Liver (tissue), 9 donors: Measurements from ENCODE around the gene PHF21B. TPM values are rescaled to one million over a fixed set of nuclear protein-coding genes. Genes with fewer than 3 reads are reported as not detected.

Source experiments
- DNase-seq: peaks from one replicate; pipeline ENCODE4 v3.0.0-alpha.2; 2017; ENCODE audit warnings: low spot score
- H3K27ac ChIP-seq, 2 donors: one replicate each; pipeline ENCODE4 v1.7.0; 2013; ENCODE audit warnings: inconsistent platforms in 2 of 2, low read length in 2 of 2, control low read depth in 1 of 2, low read depth in 1 of 2, mild to moderate bottlenecking in 1 of 2
- H3K27me3 ChIP-seq, 4 donors: one replicate each; pipeline versions ENCODE4 v1.6.1 to v1.7.0; 2013; ENCODE audit warnings: low read length in 3 of 4, inconsistent platforms in 1 of 4, mild to moderate bottlenecking in 1 of 4, moderate library complexity in 1 of 4; ENCODE audit not compliant: control insufficient read depth in 4 of 4, insufficient read depth in 4 of 4
- H3K36me3 ChIP-seq, 4 donors: one replicate each; pipeline versions ENCODE4 v1.6.1 to v1.7.0; 2013; ENCODE audit warnings: low read length in 3 of 4, mild to moderate bottlenecking in 3 of 4, low read depth in 1 of 4, moderate library complexity in 1 of 4; ENCODE audit not compliant: control insufficient read depth in 4 of 4, insufficient read depth in 3 of 4
- H3K4me1 ChIP-seq, 4 donors: one replicate each; pipeline versions ENCODE4 v1.6.1 to v1.7.0; 2013; ENCODE audit warnings: low read length in 3 of 4, mild to moderate bottlenecking in 3 of 4, moderate library complexity in 1 of 4; ENCODE audit not compliant: control insufficient read depth in 4 of 4, insufficient read depth in 4 of 4
- H3K4me3 ChIP-seq, 3 donors: one replicate each; pipeline versions ENCODE4 v1.6.1 to v1.7.0; 2013; ENCODE audit warnings: low read length in 3 of 3, control low read depth in 1 of 3, low read depth in 1 of 3, mild to moderate bottlenecking in 1 of 3
- H3K9ac ChIP-seq, 2 donors: one replicate each; pipeline ENCODE4 v1.7.0; 2013; ENCODE audit warnings: low read length in 2 of 2, mild to moderate bottlenecking in 2 of 2, moderate library complexity in 2 of 2, control low read depth in 1 of 2, low read depth in 1 of 2
- H3K9me3 ChIP-seq, 4 donors: one replicate each; pipeline versions ENCODE4 v1.6.1 to v1.7.0; 2013; ENCODE audit warnings: low read length in 3 of 4; ENCODE audit not compliant: control insufficient read depth in 4 of 4
- ATF3 ChIP-seq: IDR thresholded peaks from 2 replicates; pipeline ENCODE4 v1.6.1; 2016; ENCODE audit warnings: antibody characterized with exemption
- CTCF ChIP-seq: fragments of 150-350 bp; IDR thresholded peaks from 2 replicates; pipeline ENCODE4 v1.5.1; 2017; ENCODE audit warnings: improper control_type of control experiment, low read depth, low read length; ENCODE audit not compliant: missing input control
- EGR1 ChIP-seq, 2 donors: IDR thresholded peaks; 2 replicates each; pipeline ENCODE4 v1.6.1; 2016 to 2018; ENCODE audit warnings: antibody characterized with exemption in 2 of 2, low read depth in 2 of 2
- FOXA1 ChIP-seq: IDR thresholded peaks from 2 replicates; pipeline ENCODE4 v1.6.1; 2016; ENCODE audit warnings: antibody characterized with exemption
- FOXA2 ChIP-seq: IDR thresholded peaks from 2 replicates; pipeline ENCODE4 v1.6.1; 2016; ENCODE audit warnings: antibody characterized with exemption
- HNF4G ChIP-seq: IDR thresholded peaks from 2 replicates; pipeline ENCODE4 v1.6.1; 2016; ENCODE audit warnings: antibody characterized with exemption
- JUND ChIP-seq, 2 donors: IDR thresholded peaks; 2 replicates each; pipeline ENCODE4 v1.6.1; 2016; ENCODE audit warnings: antibody characterized with exemption in 2 of 2
- MAX ChIP-seq: IDR thresholded peaks from 2 replicates; pipeline ENCODE4 v1.6.1; 2016; ENCODE audit warnings: antibody characterized with exemption
- NR2F2 ChIP-seq: IDR thresholded peaks from 2 replicates; pipeline ENCODE4 v1.6.1; 2016; ENCODE audit warnings: antibody characterized with exemption
- RAD21 ChIP-seq, 2 donors: IDR thresholded peaks; 2 replicates each; pipeline ENCODE4 v1.6.1; 2016; ENCODE audit warnings: antibody characterized with exemption in 2 of 2, mild to moderate bottlenecking in 2 of 2
- REST ChIP-seq: IDR thresholded peaks from 2 replicates; pipeline ENCODE4 v1.6.1; 2016; ENCODE audit warnings: antibody characterized with exemption, mild to moderate bottlenecking
- RXRA ChIP-seq, 2 donors: IDR thresholded peaks; 2 replicates each; pipeline ENCODE4 v1.6.1; 2017 to 2018; ENCODE audit warnings: antibody characterized with exemption in 2 of 2, mild to moderate bottlenecking in 1 of 2
- SP1 ChIP-seq: IDR thresholded peaks from 2 replicates; pipeline ENCODE4 v1.6.1; 2018; ENCODE audit warnings: antibody characterized with exemption, mild to moderate bottlenecking
- TAF1 ChIP-seq: conservative IDR thresholded peaks from 2 replicates; pipeline ENCODE4 v1.6.1; 2016; ENCODE audit warnings: antibody characterized with exemption, mild to moderate bottlenecking
- ZBTB33 ChIP-seq: IDR thresholded peaks from 2 replicates; pipeline ENCODE4 v1.6.1; 2016; ENCODE audit warnings: antibody characterized with exemption
- WGBS: extraction: QIAGEN DNeasy Blood & Tissue Kit; methylation state at CpG from one replicate; pipeline ENCODE4 v1.1.7; 2013; 5-methylcytosine and 5-hydroxymethylcytosine counted together
- polyA plus RNA-seq, 2 donors: library from polyadenylated mRNA; stranded (reverse) in 1 of 2; unstranded in 1 of 2; fragments of 200-250 nt in 1 of 2; fragments of >200 nt in 1 of 2; fragmentation: Nextera tagmentation in 1 of 2; extraction: Ambion mirVana in 1 of 2; gene quantifications; one replicate each; pipeline versions ENCODE4 v1.2.1 to v1.2.3, GENCODE V29; 2013 to 2015
- total RNA-seq, 2 donors: library from RNA; depleted of rRNA; stranded (reverse); fragments of >200 nt; gene quantifications; one replicate each; pipeline ENCODE4 v1.2.3, GENCODE V29; 2014
- donor health status: healthy.
- donor health status: healthy.
- donor health status: healthy.
- donor health status: healthy.
- donor health status: healthy.

PHF21B gene
- total and polyA plus RNA-seq, 4 donors = not detected

- no peak overlapping the region for H3K27ac ChIP-seq
- H3K9me3 ChIP-seq = peaks cover 0 to 3% (median 0%) of the 10 kb centered on the region in 4 donors
- no peak for TF ChIP-seq RAD21 (IDR thresholded peaks at IDR 0.05)
- no peak for TF ChIP-seq MAX
- TF ChIP-seq RXRA (IDR thresholded peaks at IDR 0.05) = no peak
- TF ChIP-seq SP1 = no peak
- TF ChIP-seq HNF4G = no peak
- TF ChIP-seq JUND (IDR thresholded peaks at IDR 0.05) = no peak
- TF ChIP-seq NR2F2 = no peak
- H3K4me3 ChIP-seq = no peak overlapping the region
- no peaks in the 10 kb centered on the region for H3K27me3 ChIP-seq
- no peak for DNase-seq
- no peak overlapping the region for H3K9ac ChIP-seq
- WGBS = 85% methylated on average over 11 of the region's 11 CpGs
- H3K36me3 ChIP-seq = no peaks in the 10 kb centered on the region
- H3K4me1 ChIP-seq = no peaks in the 10 kb centered on the region
Measured at GRCh38 chr22:44928136-44928463, 81.7 kb downstream of the PHF21B start.

- WGBS = 62% methylated on average over 18 of the region's 18 CpGs
- no peak overlapping the region for H3K9ac ChIP-seq
Measured at GRCh38 chr22:44927463-44928135, 82.2 kb downstream of the PHF21B start.

More at GRCh38 chr22:44927463-44928135, 82.2 kb downstream of the PHF21B start:
- TF ChIP-seq TAF1 (no peak), CTCF (no peak), HNF4G (no peak), FOXA2 (no peak), EGR1 (IDR thresholded peaks at IDR 0.05; ENCODE audit: low read depth in 2 of 2) (no peak), SP1 (no peak), REST (no peak), FOXA1 (no peak), ZBTB33 (no peak), RAD21 (IDR thresholded peaks at IDR 0.05) (no peak), ATF3 (no peak), NR2F2 (no peak), MAX (no peak), JUND (IDR thresholded peaks at IDR 0.05) (no peak)
- Histone ChIP-seq H3K27ac (no peak overlapping the region), H3K36me3 (no peaks in the 10 kb centered on the region), H3K9me3 (peaks cover 0 to 3% (median 0%) of the 10 kb centered on the region in 4 donors), H3K27me3 (no peaks in the 10 kb centered on the region), H3K4me1 (no peaks in the 10 kb centered on the region), H3K4me3 (no peak overlapping the region)
- no peak for DNase-seq
